ENCODE results near the gene CCDC8. TPM values are rescaled to one million over a fixed set of nuclear protein-coding genes. Genes with fewer than 3 reads are reported as not detected.

Gene CCDC8
- total RNA-seq, 1 donor from 2014 or later = 13.3 TPM

GRCh38 chr19:46392837-46393236, 20.5 kb downstream of the CCDC8 start:
- no peak for DNase-seq (ENCODE audit: low spot score)
- peak overlapping the region; percentile 98 for H3K27ac Mint-ChIP-seq (ENCODE audit: unreplicated experiment)
- H3K27me3 Mint-ChIP-seq (ENCODE audit: unreplicated experiment) = peaks cover 12% of the 10 kb centered on the region
- peaks cover 30% of the 10 kb centered on the region for H3K36me3 Mint-ChIP-seq (ENCODE audit: low read depth, unreplicated experiment)
- peaks cover 23% of the 10 kb centered on the region for H3K4me1 Mint-ChIP-seq (ENCODE audit: unreplicated experiment)
- H3K9me3 Mint-ChIP-seq (ENCODE audit: unreplicated experiment) = peaks cover 5% of the 10 kb centered on the region
- peak overlapping the region; percentile 39 for H3K4me3 Mint-ChIP-seq (ENCODE audit: unreplicated experiment)
- TF ChIP-seq, protein P1, sequence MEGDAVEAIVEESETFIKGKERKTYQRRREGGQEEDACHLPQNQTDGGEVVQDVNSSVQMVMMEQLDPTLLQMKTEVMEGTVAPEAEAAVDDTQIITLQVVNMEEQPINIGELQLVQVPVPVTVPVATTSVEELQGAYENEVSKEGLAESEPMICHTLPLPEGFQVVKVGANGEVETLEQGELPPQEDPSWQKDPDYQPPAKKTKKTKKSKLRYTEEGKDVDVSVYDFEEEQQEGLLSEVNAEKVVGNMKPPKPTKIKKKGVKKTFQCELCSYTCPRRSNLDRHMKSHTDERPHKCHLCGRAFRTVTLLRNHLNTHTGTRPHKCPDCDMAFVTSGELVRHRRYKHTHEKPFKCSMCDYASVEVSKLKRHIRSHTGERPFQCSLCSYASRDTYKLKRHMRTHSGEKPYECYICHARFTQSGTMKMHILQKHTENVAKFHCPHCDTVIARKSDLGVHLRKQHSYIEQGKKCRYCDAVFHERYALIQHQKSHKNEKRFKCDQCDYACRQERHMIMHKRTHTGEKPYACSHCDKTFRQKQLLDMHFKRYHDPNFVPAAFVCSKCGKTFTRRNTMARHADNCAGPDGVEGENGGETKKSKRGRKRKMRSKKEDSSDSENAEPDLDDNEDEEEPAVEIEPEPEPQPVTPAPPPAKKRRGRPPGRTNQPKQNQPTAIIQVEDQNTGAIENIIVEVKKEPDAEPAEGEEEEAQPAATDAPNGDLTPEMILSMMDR (IDR thresholded peaks at IDR 0.05; ENCODE audit: unreplicated experiment) = no peak

DNA sequence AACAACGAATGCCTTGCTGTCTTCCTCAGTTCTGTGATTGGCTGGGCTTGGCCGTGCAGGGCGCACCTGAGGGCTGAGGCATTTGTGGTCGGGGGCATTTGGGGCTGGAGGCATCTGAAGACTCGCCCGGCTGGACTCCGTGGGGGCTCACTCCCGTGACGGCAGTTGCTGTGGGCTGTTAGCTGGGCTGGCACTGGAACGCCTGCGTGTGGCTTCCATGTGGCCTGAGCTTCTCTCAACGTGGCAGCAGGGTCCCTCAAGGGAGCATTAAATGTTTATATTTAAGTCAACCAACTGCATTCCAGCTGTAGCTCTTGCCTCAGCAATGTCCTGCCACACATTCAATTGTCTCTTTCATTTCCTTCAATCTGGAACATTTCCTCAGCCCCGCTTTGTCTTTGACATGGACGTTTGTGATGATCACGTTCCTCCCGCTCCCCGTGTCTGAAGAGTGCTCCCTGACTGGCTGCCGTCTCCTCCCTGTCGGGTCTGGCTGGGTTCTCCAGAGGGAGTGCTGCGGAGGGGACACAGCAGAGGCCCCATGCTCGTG, 21.0 kb downstream of the CCDC8 start:
- Mint-ChIP-seq H3K27me3 (ENCODE audit: unreplicated experiment) (peaks cover 15% of the 10 kb centered on the region), H3K4me3 (ENCODE audit: unreplicated experiment) (peak overlapping the region; percentile 39), H3K27ac (ENCODE audit: unreplicated experiment) (peak overlapping the region; percentile 98), H3K9me3 (ENCODE audit: unreplicated experiment) (peaks cover 5% of the 10 kb centered on the region), H3K36me3 (ENCODE audit: low read depth, unreplicated experiment) (peaks cover 35% of the 10 kb centered on the region), H3K4me1 (ENCODE audit: unreplicated experiment) (peaks cover 23% of the 10 kb centered on the region)
- DNase-seq (ENCODE audit: low spot score) = peak; percentile 53
- TF ChIP-seq, protein P1 (IDR thresholded peaks at IDR 0.05; ENCODE audit: unreplicated experiment) = no peak

DNA sequence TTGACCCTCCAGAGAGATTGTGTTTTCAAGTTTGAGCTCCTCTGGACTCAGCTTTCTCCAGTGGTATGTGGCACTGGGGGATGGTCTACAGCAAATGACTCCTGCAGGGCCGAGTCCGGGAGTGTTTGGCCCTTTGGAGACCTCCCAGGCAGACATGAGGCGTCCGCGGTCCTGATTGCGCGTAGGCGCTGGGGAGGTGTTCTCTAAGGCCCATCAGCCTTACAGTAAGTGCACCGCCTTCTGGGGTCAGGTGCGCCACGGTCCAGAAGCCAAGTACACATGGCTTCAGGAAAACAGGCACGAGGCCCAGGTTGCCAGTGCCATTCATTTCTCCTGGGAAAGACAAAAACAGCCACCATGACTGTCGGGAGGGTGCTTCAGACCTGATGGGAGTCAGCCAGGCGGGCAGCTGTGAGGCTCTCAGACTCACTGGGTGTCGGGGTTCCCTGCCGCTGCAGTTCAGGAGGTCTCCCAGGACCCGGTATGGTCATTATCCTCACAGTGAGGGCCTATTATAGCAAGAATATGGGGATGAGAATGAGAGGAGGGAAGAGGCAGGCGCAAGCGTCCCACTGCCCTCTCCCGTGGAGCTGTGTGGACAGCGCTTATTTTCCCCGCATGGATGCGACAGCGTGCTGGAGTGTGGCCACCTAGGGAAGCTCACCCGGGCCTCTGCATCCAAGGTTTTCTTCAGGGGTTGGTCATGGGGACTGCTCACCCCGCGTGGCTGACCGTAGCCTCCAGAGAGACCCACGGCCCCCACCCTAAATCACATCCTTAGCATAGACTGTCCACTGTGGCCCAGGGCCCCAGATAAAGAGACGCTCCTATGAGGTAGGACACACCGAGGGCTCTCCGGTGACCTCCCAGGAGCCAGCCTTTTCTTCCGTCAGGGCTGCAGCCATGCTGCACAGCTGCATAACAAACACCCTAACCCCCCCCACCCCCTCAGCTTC, 21.8 kb downstream of the CCDC8 start:
- TF ChIP-seq, protein P1 (IDR thresholded peaks at IDR 0.05; ENCODE audit: unreplicated experiment) = no peak
- no peak for DNase-seq (ENCODE audit: low spot score)
- Mint-ChIP-seq H3K27me3 (ENCODE audit: unreplicated experiment) (peaks cover 18% of the 10 kb centered on the region), H3K27ac (ENCODE audit: unreplicated experiment) (peak overlapping the region; percentile 67), H3K4me3 (ENCODE audit: unreplicated experiment) (peak overlapping the region; percentile 25), H3K9me3 (ENCODE audit: unreplicated experiment) (peaks cover 5% of the 10 kb centered on the region), H3K36me3 (ENCODE audit: low read depth, unreplicated experiment) (peaks cover 43% of the 10 kb centered on the region), H3K4me1 (ENCODE audit: unreplicated experiment) (peaks cover 23% of the 10 kb centered on the region)

GRCh38 chr19:46390866-46391265, 22.5 kb downstream of the CCDC8 start:
- Mint-ChIP-seq H3K27me3 (ENCODE audit: unreplicated experiment) (peaks cover 18% of the 10 kb centered on the region), H3K9me3 (ENCODE audit: unreplicated experiment) (peaks cover 5% of the 10 kb centered on the region), H3K4me1 (ENCODE audit: unreplicated experiment) (peaks cover 23% of the 10 kb centered on the region), H3K4me3 (ENCODE audit: unreplicated experiment) (no peak overlapping the region), H3K27ac (ENCODE audit: unreplicated experiment) (no peak overlapping the region), H3K36me3 (ENCODE audit: low read depth, unreplicated experiment) (peaks cover 45% of the 10 kb centered on the region)
- TF ChIP-seq, protein P1 (IDR thresholded peaks at IDR 0.05; ENCODE audit: unreplicated experiment) = no peak
- DNase-seq (ENCODE audit: low spot score) = no peak
